Measurements from ENCODE around the gene ARHGDIA. TPM values are rescaled to one million over a fixed set of nuclear protein-coding genes. Genes with fewer than 3 reads are reported as not detected.

ARHGDIA gene
- polyA plus RNA-seq, 1 donor = 203 TPM

DNA sequence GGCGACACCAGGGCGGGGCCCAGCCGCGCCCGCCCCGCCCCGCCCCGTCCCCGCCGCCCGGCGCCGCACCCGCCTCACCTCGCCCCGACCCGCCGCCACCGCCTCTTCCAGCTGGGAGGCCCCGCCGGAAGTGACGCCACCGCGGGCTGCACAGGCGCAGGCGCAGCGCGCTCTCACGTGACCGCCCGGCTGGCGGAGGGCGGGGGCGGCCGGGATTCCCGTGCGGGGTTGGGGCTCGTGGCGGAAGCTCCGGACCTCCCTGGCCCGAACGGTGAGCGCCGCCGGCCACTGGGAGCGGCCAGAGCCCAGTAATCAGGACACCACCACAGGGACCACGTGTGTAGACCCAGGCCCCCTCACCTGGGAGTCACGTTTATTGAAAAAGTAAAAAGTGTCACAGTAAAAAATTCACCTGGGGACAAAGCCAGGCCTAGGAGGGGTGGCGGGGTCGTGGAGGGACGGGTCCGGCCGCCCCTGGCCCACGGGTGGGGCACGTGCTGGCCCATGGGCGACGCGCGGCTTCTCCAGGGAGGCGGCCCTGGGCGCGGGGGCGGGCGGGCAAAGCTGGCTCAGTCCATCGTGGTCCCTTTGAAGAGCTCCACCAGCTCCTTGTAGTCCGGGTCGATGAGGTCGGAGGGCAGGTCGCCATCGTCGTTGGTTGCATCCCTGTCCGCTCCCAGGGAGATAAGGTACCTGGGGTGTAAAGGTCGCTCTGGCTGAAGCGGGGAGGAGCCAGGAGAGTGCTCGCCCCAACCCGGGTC is 37.8 kb downstream of the ARHGDIA start, which contains the start of gene MCRIP1:
TSS of gene MCRIP1 (minus strand) at position 132 of the 761 bp plus-strand sequence. CDS start 8,785 bp downstream, outside the sequence.
- peak within 1 kb of the TSS; percentile 87 for H3K4me3 ChIP-seq (ENCODE audit: low read length)
- no CpG with 5 or more reads among the region's 76 CpGs for WGBS (ENCODE audit: insufficient coverage, low lambda C conversion rate)
- H3K36me3 ChIP-seq (ENCODE audit: control insufficient read depth, insufficient read depth, low read length) = no peaks in the 10 kb centered on the region
- peaks cover 2% of the 10 kb centered on the region for H3K9me3 ChIP-seq (ENCODE audit: control insufficient read depth, low read depth, low read length)
- no peaks in the 10 kb centered on the region for H3K27me3 ChIP-seq (ENCODE audit: control insufficient read depth, insufficient read depth, low read length)
- H3K4me1 ChIP-seq (ENCODE audit: control insufficient read depth, insufficient read depth, low read length) = peaks cover 18% of the 10 kb centered on the region
- H3K27ac ChIP-seq (ENCODE audit: low read length) = peak within 1 kb of the TSS; percentile 98
- DNase-seq = peak; percentile 95 to 96

DNA sequence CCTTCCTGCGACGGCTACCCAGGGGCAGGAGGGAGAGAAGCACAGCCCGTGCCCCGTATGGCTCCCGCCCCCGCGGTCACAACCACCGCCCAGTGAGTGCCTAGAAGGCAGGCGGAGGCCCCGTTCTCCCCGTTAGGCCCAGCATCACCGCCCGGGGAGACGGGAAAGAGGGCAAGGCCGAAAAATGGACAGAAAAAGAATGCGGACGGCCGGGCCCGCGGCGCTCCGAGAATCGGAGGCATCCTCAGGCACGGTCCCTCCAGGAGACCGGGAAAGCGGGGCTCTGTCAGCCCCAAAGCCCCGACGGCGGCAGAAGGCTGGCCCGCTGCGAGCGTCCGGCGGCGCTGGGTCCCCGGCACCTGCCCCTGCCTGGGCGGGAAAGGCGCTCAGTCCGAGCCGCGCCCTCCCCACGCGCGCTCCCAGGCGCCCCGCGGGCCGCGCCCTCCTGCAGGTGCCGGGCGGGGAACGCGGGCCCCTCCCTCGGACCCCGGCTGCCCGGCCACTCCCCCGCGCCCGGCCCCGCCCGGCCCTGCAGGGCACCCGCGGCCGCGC is 38.5 kb downstream of the ARHGDIA start:
- Histone ChIP-seq H3K36me3 (ENCODE audit: control insufficient read depth, insufficient read depth, low read length) (no peaks in the 10 kb centered on the region), H3K9me3 (ENCODE audit: control insufficient read depth, low read depth, low read length) (peaks cover 2% of the 10 kb centered on the region), H3K4me3 (ENCODE audit: low read length) (peak overlapping the region; percentile 87), H3K27me3 (ENCODE audit: control insufficient read depth, insufficient read depth, low read length) (no peaks in the 10 kb centered on the region), H3K27ac (ENCODE audit: low read length) (peak overlapping the region; percentile 78), H3K4me1 (ENCODE audit: control insufficient read depth, insufficient read depth, low read length) (peaks cover 18% of the 10 kb centered on the region)
- DNase-seq = no peak
- WGBS (ENCODE audit: insufficient coverage, low lambda C conversion rate) = no CpG with 5 or more reads among the region's 65 CpGs

DNA sequence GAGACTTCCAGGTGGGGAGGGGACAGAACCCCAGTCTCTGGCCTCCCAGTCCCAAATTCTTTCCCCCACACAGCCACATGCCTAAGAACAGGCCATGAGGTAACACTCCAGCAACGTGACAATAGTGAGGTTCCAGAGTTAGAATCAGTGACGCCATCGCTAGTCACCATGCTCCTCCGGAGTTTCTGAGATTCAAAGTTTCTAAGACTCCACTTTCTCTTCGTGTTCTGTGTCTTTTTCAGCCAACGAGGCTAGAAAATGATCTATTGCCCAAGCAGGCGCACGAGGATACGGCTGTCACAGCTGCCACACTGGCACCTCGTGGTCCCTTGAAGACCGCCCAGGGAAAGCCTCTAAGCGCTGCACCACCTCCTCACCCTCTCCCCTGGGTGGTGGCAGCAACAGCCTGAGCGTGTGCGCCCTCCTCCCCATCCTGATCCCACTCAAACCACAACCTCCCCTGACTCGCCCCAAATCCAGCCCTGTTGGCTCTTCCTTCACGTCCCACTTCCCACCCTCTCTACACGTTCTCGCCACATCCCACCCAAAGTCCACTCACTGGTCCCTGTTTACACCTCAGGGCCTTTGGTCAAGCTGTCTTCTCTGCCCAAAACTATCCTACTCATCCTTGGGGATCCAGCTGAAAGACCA is 39.1 kb downstream of the ARHGDIA start:
- Histone ChIP-seq H3K9me3 (ENCODE audit: control insufficient read depth, low read depth, low read length) (peaks cover 2% of the 10 kb centered on the region), H3K36me3 (ENCODE audit: control insufficient read depth, insufficient read depth, low read length) (no peaks in the 10 kb centered on the region), H3K27ac (ENCODE audit: low read length) (peak overlapping the region; percentile 78), H3K27me3 (ENCODE audit: control insufficient read depth, insufficient read depth, low read length) (no peaks in the 10 kb centered on the region), H3K4me1 (ENCODE audit: control insufficient read depth, insufficient read depth, low read length) (peaks cover 18% of the 10 kb centered on the region), H3K4me3 (ENCODE audit: low read length) (peak overlapping the region; percentile 87)
- DNase-seq = peak in 1 of 2 donors; percentile 48
- no CpG with 5 or more reads among the region's 18 CpGs for WGBS (ENCODE audit: insufficient coverage, low lambda C conversion rate)

- Histone ChIP-seq H3K4me1 (ENCODE audit: control insufficient read depth, insufficient read depth, low read length) (peaks cover 18% of the 10 kb centered on the region), H3K27ac (ENCODE audit: low read length) (no peak overlapping the region), H3K36me3 (ENCODE audit: control insufficient read depth, insufficient read depth, low read length) (no peaks in the 10 kb centered on the region), H3K4me3 (ENCODE audit: low read length) (no peak overlapping the region), H3K27me3 (ENCODE audit: control insufficient read depth, insufficient read depth, low read length) (no peaks in the 10 kb centered on the region), H3K9me3 (ENCODE audit: control insufficient read depth, low read depth, low read length) (peaks cover 2% of the 10 kb centered on the region)
- DNase-seq = no peak
- no CpG with 5 or more reads among the region's 7 CpGs for WGBS (ENCODE audit: insufficient coverage, low lambda C conversion rate)
These were observed 39.6 kb downstream of the ARHGDIA start for GRCh38 chr17:81831563-81831956.

DNA sequence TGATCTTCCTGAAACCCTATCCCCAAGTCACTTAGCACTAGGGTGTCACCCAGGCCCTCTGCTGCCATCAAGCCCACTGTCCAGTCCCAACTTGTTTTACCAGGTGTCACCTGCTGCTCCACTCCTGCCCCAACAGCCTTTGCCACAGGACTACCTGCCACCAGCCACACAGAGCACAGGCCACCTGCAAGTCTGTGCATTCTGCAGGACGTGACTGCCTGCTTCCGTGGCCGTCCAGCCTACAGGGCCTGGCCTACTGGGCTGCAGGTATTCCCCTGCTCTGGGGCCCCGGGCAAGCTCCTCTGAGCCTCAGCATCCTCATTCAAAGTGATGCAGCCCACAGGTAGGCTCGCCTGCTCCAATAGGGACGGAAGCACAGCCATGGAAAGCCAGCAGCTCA is 41.3 kb downstream of the ARHGDIA start:
- Histone ChIP-seq H3K27ac (ENCODE audit: low read length) (no peak overlapping the region), H3K9me3 (ENCODE audit: control insufficient read depth, low read depth, low read length) (peaks cover 2% of the 10 kb centered on the region), H3K4me1 (ENCODE audit: control insufficient read depth, insufficient read depth, low read length) (peaks cover 18% of the 10 kb centered on the region), H3K4me3 (ENCODE audit: low read length) (no peak overlapping the region), H3K36me3 (ENCODE audit: control insufficient read depth, insufficient read depth, low read length) (no peaks in the 10 kb centered on the region), H3K27me3 (ENCODE audit: control insufficient read depth, insufficient read depth, low read length) (no peaks in the 10 kb centered on the region)
- no peak for DNase-seq
- WGBS (ENCODE audit: insufficient coverage, low lambda C conversion rate) = no CpG with 5 or more reads among the region's 6 CpGs

- Histone ChIP-seq H3K4me1 (ENCODE audit: control insufficient read depth, insufficient read depth, low read length) (peaks cover 14% of the 10 kb centered on the region), H3K9me3 (ENCODE audit: control insufficient read depth, low read depth, low read length) (peaks cover 2% of the 10 kb centered on the region), H3K36me3 (ENCODE audit: control insufficient read depth, insufficient read depth, low read length) (peaks cover 4% of the 10 kb centered on the region), H3K4me3 (ENCODE audit: low read length) (no peak overlapping the region), H3K27me3 (ENCODE audit: control insufficient read depth, insufficient read depth, low read length) (no peaks in the 10 kb centered on the region), H3K27ac (ENCODE audit: low read length) (no peak overlapping the region)
- DNase-seq = no peak
- WGBS (ENCODE audit: insufficient coverage, low lambda C conversion rate) = no CpG with 5 or more reads among the region's 7 CpGs
These were observed 42.5 kb downstream of the ARHGDIA start for GRCh38 chr17:81828656-81829055.

GRCh38 chr17:81825841-81826466 is 45.2 kb downstream of the ARHGDIA start:
- no CpG with 5 or more reads among the region's 11 CpGs for WGBS (ENCODE audit: insufficient coverage, low lambda C conversion rate)
- no peak overlapping the region for H3K4me3 ChIP-seq (ENCODE audit: low read length)
- peaks cover 18% of the 10 kb centered on the region for H3K36me3 ChIP-seq (ENCODE audit: control insufficient read depth, insufficient read depth, low read length)
- no peaks in the 10 kb centered on the region for H3K27me3 ChIP-seq (ENCODE audit: control insufficient read depth, insufficient read depth, low read length)
- peaks cover 4% of the 10 kb centered on the region for H3K9me3 ChIP-seq (ENCODE audit: control insufficient read depth, low read depth, low read length)
- DNase-seq = no peak
- H3K27ac ChIP-seq (ENCODE audit: low read length) = no peak overlapping the region
- H3K4me1 ChIP-seq (ENCODE audit: control insufficient read depth, insufficient read depth, low read length) = peaks cover 18% of the 10 kb centered on the region

GRCh38 chr17:81824595-81824994 is 46.5 kb downstream of the ARHGDIA start:
- Histone ChIP-seq H3K4me1 (ENCODE audit: control insufficient read depth, insufficient read depth, low read length) (peaks cover 18% of the 10 kb centered on the region), H3K4me3 (ENCODE audit: low read length) (no peak overlapping the region), H3K36me3 (ENCODE audit: control insufficient read depth, insufficient read depth, low read length) (peaks cover 18% of the 10 kb centered on the region), H3K27me3 (ENCODE audit: control insufficient read depth, insufficient read depth, low read length) (no peaks in the 10 kb centered on the region), H3K9me3 (ENCODE audit: control insufficient read depth, low read depth, low read length) (peaks cover 4% of the 10 kb centered on the region), H3K27ac (ENCODE audit: low read length) (no peak overlapping the region)
- no CpG with 5 or more reads among the region's 11 CpGs for WGBS (ENCODE audit: insufficient coverage, low lambda C conversion rate)
- no peak for DNase-seq

DNA sequence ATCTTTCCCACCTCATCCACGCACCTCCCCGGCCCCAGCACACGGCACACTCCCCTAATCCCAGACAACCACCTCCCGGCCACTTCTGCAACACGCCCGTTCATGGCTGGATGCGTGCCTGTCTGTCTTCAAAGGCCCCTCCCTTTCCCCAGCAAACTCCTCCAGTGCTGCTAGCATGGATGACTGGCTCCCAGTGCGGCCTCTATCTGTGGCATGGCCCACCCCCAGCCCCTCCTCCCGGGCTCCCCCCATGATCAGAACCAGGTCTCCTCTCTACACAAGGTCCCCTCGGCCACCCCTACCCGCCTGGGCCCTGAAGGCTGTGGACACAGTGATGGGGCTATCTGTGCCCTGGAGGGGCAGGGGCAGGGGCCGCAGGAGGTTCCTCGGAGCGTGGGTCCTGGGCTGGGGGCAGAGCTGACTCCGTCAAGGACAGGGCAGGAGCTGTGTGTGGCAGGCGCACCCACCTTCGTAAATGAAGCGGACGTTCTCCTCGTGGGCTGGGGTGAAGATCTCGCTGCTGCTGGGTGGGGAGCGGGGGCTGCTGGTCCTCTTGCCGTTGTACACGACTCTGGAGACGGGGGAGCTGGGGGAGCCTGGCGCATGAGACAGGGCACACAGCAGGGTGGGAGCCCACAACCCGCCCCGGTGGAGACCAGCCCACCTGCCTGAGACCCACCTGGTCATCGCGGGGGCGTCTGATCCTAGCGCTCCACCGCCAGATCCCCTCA is 47.2 kb downstream of the ARHGDIA start:
- 60% methylated on average over 2 of the region's 33 CpGs for WGBS (ENCODE audit: insufficient coverage, low lambda C conversion rate)
- Histone ChIP-seq H3K27ac (ENCODE audit: low read length) (no peak overlapping the region), H3K9me3 (ENCODE audit: control insufficient read depth, low read depth, low read length) (peaks cover 4% of the 10 kb centered on the region), H3K36me3 (ENCODE audit: control insufficient read depth, insufficient read depth, low read length) (peaks cover 18% of the 10 kb centered on the region), H3K4me1 (ENCODE audit: control insufficient read depth, insufficient read depth, low read length) (peaks cover 18% of the 10 kb centered on the region), H3K4me3 (ENCODE audit: low read length) (no peak overlapping the region), H3K27me3 (ENCODE audit: control insufficient read depth, insufficient read depth, low read length) (no peaks in the 10 kb centered on the region)
- no peak for DNase-seq

Data from large intestine (tissue), 3 donors.